DND-41 (cell line): ENCODE data around the gene TPO.

Source experiments
- EZH2 ChIP-seq: IDR thresholded peaks from 3 replicates; pipeline ENCODE4 v1.6.1; 2012; ENCODE audit warnings: borderline replicate concordance, low read depth, mild to moderate bottlenecking, moderate library complexity, low read length, inconsistent platforms; ENCODE audit not compliant: severe bottlenecking
- TF ChIP-seq, protein P1 (sequence below): IDR thresholded peaks from 2 replicates; pipeline ENCODE4 v1.5.1; 2012; ENCODE audit warnings: borderline replicate concordance, low read length, moderate library complexity, mild to moderate bottlenecking; ENCODE audit not compliant: poor library complexity, severe bottlenecking; ENCODE audit errors: extremely low read depth

DNA sequence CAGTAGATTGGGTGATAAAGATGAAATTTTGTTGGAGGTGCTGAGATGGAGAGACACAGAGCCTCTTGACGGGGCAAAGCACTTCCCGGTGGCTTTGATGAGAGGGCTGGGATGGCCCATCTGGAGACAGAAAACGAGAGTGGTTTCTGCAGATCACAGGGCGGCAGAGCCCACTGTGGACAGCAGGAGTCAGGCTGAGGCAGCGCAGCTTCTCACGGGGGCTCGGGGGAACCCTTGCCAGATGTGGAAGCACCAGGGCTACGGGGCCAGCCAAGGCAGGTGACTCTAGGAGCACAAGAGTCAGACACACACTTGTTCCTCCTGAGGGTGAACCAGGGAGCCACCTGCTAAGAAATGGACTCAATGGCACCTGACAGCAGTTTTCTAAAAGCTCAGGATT is 78.5 kb downstream of the TPO start:
- TF ChIP-seq, protein P1, sequence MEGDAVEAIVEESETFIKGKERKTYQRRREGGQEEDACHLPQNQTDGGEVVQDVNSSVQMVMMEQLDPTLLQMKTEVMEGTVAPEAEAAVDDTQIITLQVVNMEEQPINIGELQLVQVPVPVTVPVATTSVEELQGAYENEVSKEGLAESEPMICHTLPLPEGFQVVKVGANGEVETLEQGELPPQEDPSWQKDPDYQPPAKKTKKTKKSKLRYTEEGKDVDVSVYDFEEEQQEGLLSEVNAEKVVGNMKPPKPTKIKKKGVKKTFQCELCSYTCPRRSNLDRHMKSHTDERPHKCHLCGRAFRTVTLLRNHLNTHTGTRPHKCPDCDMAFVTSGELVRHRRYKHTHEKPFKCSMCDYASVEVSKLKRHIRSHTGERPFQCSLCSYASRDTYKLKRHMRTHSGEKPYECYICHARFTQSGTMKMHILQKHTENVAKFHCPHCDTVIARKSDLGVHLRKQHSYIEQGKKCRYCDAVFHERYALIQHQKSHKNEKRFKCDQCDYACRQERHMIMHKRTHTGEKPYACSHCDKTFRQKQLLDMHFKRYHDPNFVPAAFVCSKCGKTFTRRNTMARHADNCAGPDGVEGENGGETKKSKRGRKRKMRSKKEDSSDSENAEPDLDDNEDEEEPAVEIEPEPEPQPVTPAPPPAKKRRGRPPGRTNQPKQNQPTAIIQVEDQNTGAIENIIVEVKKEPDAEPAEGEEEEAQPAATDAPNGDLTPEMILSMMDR: no peak
- TF ChIP-seq EZH2: no peak
